Common myeloid progenitor, CD34-positive (primary cell): ENCODE results near the gene CYBA.

Source experiments
- CTCF ChIA-PET: fragments of 350-600 bp; sonication (Branson Sonifier 250); formaldehyde crosslinking; loops from one replicate; lab custom pipeline; 2021; ENCODE audit warnings: antibody characterized with exemption; lab: Charles Lee
- POLR2A ChIA-PET: fragments of 350-600 bp; sonication (Branson Sonifier 250); formaldehyde crosslinking; loops from one replicate; lab custom pipeline; 2021; ENCODE audit warnings: antibody characterized with exemption; lab: Charles Lee
- DNase-seq, 3 donors: peaks; one replicate each; pipeline versions ENCODE4 v3.0.0 to v3.0.0-alpha.2; 2013
- H3K27ac ChIP-seq, 2 experiments: 1 replicate in 1 of 2; 2 replicates in 1 of 2; pipeline ENCODE4 v1.7.0; 2013; ENCODE audit warnings: inconsistent platforms in 2 of 2, low read length in 2 of 2, mild to moderate bottlenecking in 2 of 2, low read depth in 1 of 2, moderate library complexity in 1 of 2; ENCODE audit not compliant: severe bottlenecking in 2 of 2, insufficient read depth in 1 of 2, poor library complexity in 1 of 2
- H3K27me3 ChIP-seq, 5 experiments: replicated peaks in 2 of 5; 1 replicate in 3 of 5; 2 replicates in 2 of 5; pipeline versions ENCODE4 v1.6.1 to v1.7.0; 2013; ENCODE audit warnings: low read length in 4 of 5, mild to moderate bottlenecking in 2 of 5, moderate library complexity in 2 of 5, inconsistent platforms in 1 of 5; ENCODE audit not compliant: insufficient read depth in 5 of 5, control insufficient read depth in 4 of 5
- H3K36me3 ChIP-seq, 4 experiments: 1 replicate in 2 of 4; 2 replicates in 2 of 4; pipeline versions ENCODE4 v1.6.1 to v1.7.0; 2013; ENCODE audit warnings: low read length in 3 of 4, control low read depth in 1 of 4, mild to moderate bottlenecking in 1 of 4; ENCODE audit not compliant: control insufficient read depth in 4 of 4, insufficient read depth in 4 of 4
- H3K4me1 ChIP-seq, 4 experiments: 1 replicate in 3 of 4; 2 replicates in 1 of 4; pipeline versions ENCODE4 v1.6.1 to v1.7.1; 2013; ENCODE audit warnings: low read length in 3 of 4, mild to moderate bottlenecking in 3 of 4, control low read depth in 1 of 4, inconsistent platforms in 1 of 4, moderate library complexity in 1 of 4; ENCODE audit not compliant: control insufficient read depth in 4 of 4, insufficient read depth in 4 of 4; ENCODE audit errors: control extremely low read depth in 1 of 4
- H3K4me3 ChIP-seq, 7 experiments: 1 replicate in 4 of 7; 2 replicates in 3 of 7; pipeline versions ENCODE4 v1.5.1 to v1.7.0; 2013; ENCODE audit warnings: mild to moderate bottlenecking in 7 of 7, low read length in 6 of 7, moderate library complexity in 6 of 7, inconsistent platforms in 2 of 7, low read depth in 2 of 7, control low read depth in 1 of 7; ENCODE audit not compliant: insufficient read depth in 4 of 7, control insufficient read depth in 1 of 7; ENCODE audit errors: extremely low read depth in 1 of 7
- H3K9me3 ChIP-seq, 5 experiments: 1 replicate in 4 of 5; 2 replicates in 1 of 5; pipeline versions ENCODE4 v1.6.1 to v1.7.1; 2013; ENCODE audit warnings: low read length in 4 of 5, mild to moderate bottlenecking in 2 of 5, inconsistent platforms in 1 of 5, low read depth in 1 of 5, moderate library complexity in 1 of 5; ENCODE audit not compliant: control insufficient read depth in 4 of 5, insufficient read depth in 2 of 5; ENCODE audit errors: control extremely low read depth in 1 of 5
- WGBS: methylation state at CpG from one replicate; pipeline ENCODE4 v1.1.5; 2013; ENCODE audit not compliant: insufficient coverage; 5-methylcytosine and 5-hydroxymethylcytosine counted together

CYBA gene

GRCh38 chr16:88691924-88692560 lies 41.2 kb upstream of the CYBA start:
- POLR2A ChIA-PET, result interaction anchor here (0.9 to 2.2 kb wide), 4 partner anchors 9 to 38 kb away, joined by 3 to 15 read pairs (median 8); partner anchors contain the start of genes CTU2 and RNF166
- peak overlapping the region in 4 of 7 experiments; percentile 1 to 57 (median 20) for H3K4me3 ChIP-seq
- no peaks in the 10 kb centered on the region for H3K9me3 ChIP-seq
- CTCF ChIA-PET, result interaction anchor here (1.6 kb wide), 1 partner anchor 10 kb away, joined by 5 read pairs; no protein-coding TSS in a partner anchor
- H3K36me3 ChIP-seq, result peaks cover 0 to 25% (median 14%) of the 10 kb centered on the region in 4 experiments
- peaks cover 2 to 56% (median 39%) of the 10 kb centered on the region in 4 experiments for H3K4me1 ChIP-seq
- WGBS, result 14% methylated on average over 25 of the region's 26 CpGs
- DNase-seq, result peak; percentile 60 to 96 (median 92)
- H3K27me3 ChIP-seq, result no peaks in the 10 kb centered on the region
- H3K27ac ChIP-seq, result no peak overlapping the region

GRCh38 chr16:88691129-88691813 lies 40.4 kb upstream of the CYBA start:
- H3K27ac ChIP-seq, result no peak overlapping the region
- ChIA-PET POLR2A (interaction anchor here (0.9 to 2.2 kb wide), 4 partner anchors 10 to 38 kb away, joined by 3 to 15 read pairs (median 8); partner anchors contain the start of genes CTU2 and RNF166), CTCF (interaction anchor here (1.6 kb wide), 1 partner anchor 11 kb away, joined by 5 read pairs; no protein-coding TSS in a partner anchor)
- no peaks in the 10 kb centered on the region for H3K9me3 ChIP-seq
- peaks cover 2 to 62% (median 45%) of the 10 kb centered on the region in 4 experiments for H3K4me1 ChIP-seq
- no peaks in the 10 kb centered on the region for H3K27me3 ChIP-seq
- no peak for DNase-seq
- 89% methylated on average over 33 of the region's 33 CpGs for WGBS
- H3K36me3 ChIP-seq, result peaks cover 0 to 17% (median 9%) of the 10 kb centered on the region in 4 experiments
- no peak overlapping the region for H3K4me3 ChIP-seq

- POLR2A ChIA-PET, result interaction anchor here (1.8 to 2.2 kb wide), 2 partner anchors 11 to 13 kb away, joined by 9 to 15 read pairs; no protein-coding TSS in a partner anchor
- no peak overlapping the region for H3K4me3 ChIP-seq
- peaks cover 2 to 69% (median 50%) of the 10 kb centered on the region in 4 experiments for H3K4me1 ChIP-seq
- DNase-seq, result no peak
- H3K36me3 ChIP-seq, result peaks cover 0 to 10% (median 5%) of the 10 kb centered on the region in 4 experiments
- CTCF ChIA-PET, result no interaction called here
- H3K27me3 ChIP-seq, result no peaks in the 10 kb centered on the region
- no peak overlapping the region for H3K27ac ChIP-seq
- H3K9me3 ChIP-seq, result no peaks in the 10 kb centered on the region
- WGBS, result 86% methylated on average over 19 of the region's 21 CpGs
These were observed 39.7 kb upstream of the CYBA start for GRCh38 chr16:88690341-88691128.

GRCh38 chr16:88688013-88688778 lies 37.3 kb upstream of the CYBA start:
- DNase-seq, result peak in 2 of 3 donors; percentile 26 to 48
- Histone ChIP-seq H3K4me3 (no peak overlapping the region), H3K36me3 (no peaks in the 10 kb centered on the region), H3K27ac (no peak overlapping the region), H3K9me3 (no peaks in the 10 kb centered on the region), H3K4me1 (peaks cover 2 to 71% (median 47%) of the 10 kb centered on the region in 4 experiments), H3K27me3 (no peaks in the 10 kb centered on the region)
- WGBS, result 51% methylated on average over 28 of the region's 28 CpGs
- CTCF ChIA-PET, result interaction anchor here (3.2 to 3.3 kb wide), 2 partner anchors 13 to 16 kb away, joined by 11 to 24 read pairs; no protein-coding TSS in a partner anchor
- POLR2A ChIA-PET, result interaction anchor here (1.2 kb wide), 1 partner anchor 14 kb away, joined by 4 read pairs; no protein-coding TSS in a partner anchor

- Histone ChIP-seq H3K9me3 (no peaks in the 10 kb centered on the region), H3K27me3 (no peaks in the 10 kb centered on the region), H3K36me3 (no peaks in the 10 kb centered on the region), H3K4me3 (no peak overlapping the region), H3K4me1 (peaks cover 2 to 65% (median 42%) of the 10 kb centered on the region in 4 experiments), H3K27ac (no peak overlapping the region)
- DNase-seq, result no peak
- WGBS, result 94% methylated on average over 2 of the region's 3 CpGs
- CTCF ChIA-PET, result interaction anchor here (3.2 to 3.3 kb wide), 2 partner anchors 13 to 17 kb away, joined by 11 to 24 read pairs; no protein-coding TSS in a partner anchor
- POLR2A ChIA-PET, result interaction anchor here (1.2 to 1.4 kb wide), 2 partner anchors 13 to 15 kb away, joined by 4 to 5 read pairs; no protein-coding TSS in a partner anchor
These were observed 36.8 kb upstream of the CYBA start for GRCh38 chr16:88687676-88688012.

- WGBS, result 81% methylated on average over 3 of the region's 10 CpGs
- Histone ChIP-seq H3K27me3 (no peaks in the 10 kb centered on the region), H3K27ac (no peak overlapping the region), H3K9me3 (no peaks in the 10 kb centered on the region), H3K36me3 (no peaks in the 10 kb centered on the region), H3K4me3 (no peak overlapping the region), H3K4me1 (peaks cover 4 to 64% (median 40%) of the 10 kb centered on the region in 4 experiments)
- POLR2A ChIA-PET, result interaction anchor here (1.0 to 1.4 kb wide), 3 partner anchors 13 to 18 kb away, joined by 3 to 5 read pairs (median 4); no protein-coding TSS in a partner anchor
- DNase-seq, result no peak
- CTCF ChIA-PET, result interaction anchor here (3.2 to 3.3 kb wide), 2 partner anchors 14 to 17 kb away, joined by 11 to 24 read pairs; no protein-coding TSS in a partner anchor
These were observed 36.4 kb upstream of the CYBA start for GRCh38 chr16:88687254-88687576.
